HG02571 (cell line): ENCODE data around the gene RANBP3L.
"Not testable (repeated sequence)": the region's sequence is repeated elsewhere in the genome, so short reads cannot be mapped to it uniquely, and the experiment has no call there.

Experiments
- ATAC-seq: cut with Tn5 transposase; IDR thresholded peaks from one replicate; pipeline ENCODE4 v1.9.1; 2021; ENCODE audit warnings: mild to moderate bottlenecking, moderate library complexity; ENCODE audit not compliant: unreplicated experiment

RANBP3L gene

DNA sequence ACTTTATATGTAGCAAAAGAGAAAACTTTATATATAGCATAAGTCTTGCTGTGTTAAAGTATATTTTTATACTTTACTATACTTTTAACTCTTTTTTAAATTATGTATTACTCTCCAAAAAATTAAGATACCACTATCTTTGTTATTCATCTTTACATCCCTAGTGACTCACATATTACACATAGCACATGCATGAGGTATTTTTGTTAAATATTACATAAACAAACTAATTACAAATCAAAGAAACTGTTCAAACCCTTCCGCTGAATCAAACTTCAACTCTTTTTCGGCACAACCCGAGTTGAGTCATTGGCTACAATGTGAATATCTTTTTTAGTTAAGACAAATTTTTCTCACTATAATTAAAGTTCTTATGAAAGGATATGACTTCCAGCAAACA, 92.0 kb downstream of the RANBP3L start:
- no peak for ATAC-seq

DNA sequence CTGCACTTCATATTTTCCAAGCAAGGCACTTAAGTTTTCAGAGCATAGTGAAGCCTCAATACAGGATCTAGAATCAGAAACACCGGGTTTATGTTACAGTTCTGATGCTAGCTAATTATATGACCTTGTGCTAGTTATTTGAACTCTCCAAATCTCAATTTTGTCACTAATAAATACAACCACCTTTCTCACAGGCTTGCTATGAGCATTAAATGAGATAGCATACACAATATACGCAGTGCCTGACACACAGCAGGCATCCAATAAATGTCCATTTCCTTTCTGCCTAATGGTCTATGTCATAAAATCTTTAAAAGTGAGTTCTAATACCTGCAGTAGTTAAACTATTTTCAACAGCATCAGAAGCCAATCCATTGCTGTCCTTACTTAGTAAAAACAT, 92.9 kb downstream of the RANBP3L start:
- ATAC-seq, result no peak

DNA sequence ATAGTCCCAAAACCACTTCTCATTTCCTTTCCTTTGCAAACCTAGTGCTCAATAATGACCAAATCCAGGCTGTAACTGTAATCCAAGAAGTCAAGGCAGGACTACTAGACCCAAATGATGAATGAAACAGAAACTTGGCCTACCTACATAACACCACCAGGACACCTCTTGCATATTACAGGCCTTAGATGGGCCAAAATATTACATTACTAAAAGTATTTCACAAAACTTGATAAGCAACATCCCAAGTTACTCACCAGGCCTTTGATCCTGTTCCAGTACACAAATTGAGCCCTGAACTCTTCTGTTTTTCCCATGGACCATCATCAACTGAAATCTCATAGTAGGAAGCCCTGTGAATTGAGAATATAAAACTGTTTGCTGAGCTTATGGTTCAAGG, 94.8 kb downstream of the RANBP3L start:
- no peak for ATAC-seq

DNA sequence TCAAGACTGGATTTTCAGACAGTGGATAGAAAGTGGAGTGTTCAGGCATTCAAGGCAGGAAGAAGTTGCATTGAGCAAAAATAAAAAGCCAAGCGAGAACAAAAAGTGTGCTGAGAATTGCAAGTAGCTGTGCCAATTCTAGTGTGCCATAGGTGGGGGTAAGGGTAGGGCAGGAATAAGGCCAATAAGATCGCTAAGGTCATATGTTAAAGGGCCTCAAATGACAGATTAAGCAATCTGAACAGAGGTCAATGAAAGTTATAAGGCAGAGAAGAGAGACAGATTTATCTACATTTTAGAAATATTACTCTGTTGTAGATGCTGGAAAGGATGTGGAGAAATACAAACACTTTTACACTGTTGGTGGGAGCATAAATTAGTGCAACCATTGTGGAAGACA, 96.4 kb downstream of the RANBP3L start:
- ATAC-seq, result no peak

DNA sequence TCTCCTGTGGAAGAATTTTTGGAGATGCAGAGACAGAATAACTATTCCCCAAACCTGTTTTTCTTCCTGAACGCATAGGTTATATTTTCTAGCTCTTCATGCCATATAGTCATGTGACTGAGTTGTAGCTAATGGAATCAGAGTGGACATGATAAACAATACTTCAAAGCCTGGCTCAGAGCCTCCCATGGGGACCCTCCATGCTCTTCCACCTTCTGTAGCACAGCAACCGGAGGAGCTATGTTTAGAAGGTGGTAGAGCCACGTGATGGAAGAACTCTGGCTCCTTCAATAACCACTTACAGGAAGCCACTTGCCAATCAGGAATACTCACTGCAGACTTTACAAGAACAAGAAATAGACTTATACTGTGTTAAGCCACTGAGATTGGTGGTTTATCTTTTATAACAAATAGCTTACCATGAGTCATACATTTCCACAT, 99.2 kb downstream of the RANBP3L start:
- no peak for ATAC-seq

DNA sequence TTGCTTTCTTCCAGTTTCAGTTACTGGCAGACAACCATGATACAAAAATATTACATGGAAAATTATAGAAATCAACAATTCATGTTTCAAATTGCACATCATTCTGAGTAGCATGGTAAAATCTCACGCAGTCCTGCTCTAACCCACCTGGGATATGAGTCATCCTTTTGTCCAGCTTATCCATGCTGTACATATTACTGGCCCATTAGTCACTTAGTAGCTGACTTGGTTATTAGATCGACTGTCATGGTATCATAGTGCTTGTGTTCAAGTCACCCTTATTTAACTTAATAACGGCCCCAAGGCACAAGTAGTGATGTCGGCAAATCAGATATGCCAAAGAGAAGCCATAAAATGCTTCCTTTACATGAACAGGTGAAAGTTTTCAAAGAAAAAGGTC, 101.2 kb downstream of the RANBP3L start:
- ATAC-seq, result no peak

DNA sequence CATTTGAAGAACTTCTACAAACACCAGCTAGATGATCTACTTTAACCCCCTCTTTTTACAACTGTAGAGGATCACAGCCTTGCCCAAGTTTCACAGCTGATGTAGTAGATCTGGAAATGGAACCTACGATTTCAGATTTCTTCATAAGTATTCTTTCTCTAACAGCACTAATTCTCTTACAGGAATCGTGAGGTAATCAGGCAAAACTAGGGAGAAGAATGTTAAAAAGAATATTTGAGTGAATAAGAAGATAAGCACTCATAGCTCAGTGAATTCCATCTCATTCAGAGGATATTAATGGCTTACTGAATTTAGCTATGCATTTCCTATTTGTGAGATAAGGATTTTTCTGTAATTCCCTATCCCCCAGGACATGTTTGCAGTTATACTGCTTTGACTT, 102.1 kb downstream of the RANBP3L start:
- no peak for ATAC-seq

DNA sequence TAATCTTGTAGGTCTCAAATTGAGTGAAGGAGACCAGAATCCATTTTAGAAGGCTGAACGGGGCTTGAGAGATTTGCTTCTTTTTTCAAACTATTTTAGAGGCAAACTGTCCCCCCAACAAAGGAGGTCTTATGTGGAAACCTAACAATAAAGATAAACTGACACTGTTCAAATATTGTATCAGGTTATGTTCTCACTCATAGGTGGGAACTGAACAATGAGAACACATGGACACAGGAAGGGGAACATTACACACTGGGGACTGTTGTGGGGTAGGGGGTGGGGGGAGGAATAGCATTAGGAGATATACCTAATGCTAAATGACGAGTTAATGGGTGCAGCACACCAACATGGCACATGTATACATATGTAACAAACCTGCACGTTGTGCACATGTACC, 102.9 kb downstream of the RANBP3L start:
- ATAC-seq, result not testable (repeated sequence)
